CD14-positive monocyte (primary cell): ENCODE measurements around the gene CETP. TPM values are rescaled to one million over a fixed set of nuclear protein-coding genes. Genes with fewer than 3 reads are reported as not detected.

Experiments
- DNase-seq, 3 donors: peaks; one replicate each; pipeline ENCODE4 v3.0.0-alpha.2; 2011 to 2022
- H2AFZ ChIP-seq: 2 replicates; pipeline ENCODE4 v1.6.0; 2012; ENCODE audit warnings: mild to moderate bottlenecking, low read depth, low read length, inconsistent platforms; ENCODE audit not compliant: insufficient read depth, poor library complexity, severe bottlenecking
- H3K27ac ChIP-seq, 2 donors: 1 replicate in 1 of 2; 2 replicates in 1 of 2; pipeline ENCODE4 v1.5.1; 2012 to 2013; ENCODE audit warnings: low read length in 2 of 2, control low read depth in 1 of 2, inconsistent platforms in 1 of 2, low read depth in 1 of 2, mild to moderate bottlenecking in 1 of 2
- H3K27me3 ChIP-seq, 2 donors: one replicate each; pipeline versions ENCODE4 v1.6.0 to v1.6.1; 2011 to 2013; ENCODE audit warnings: low read length in 2 of 2; ENCODE audit not compliant: control insufficient read depth in 2 of 2, insufficient read depth in 2 of 2
- H3K36me3 ChIP-seq, 2 donors: replicated peaks in 1 of 2; 1 replicate in 1 of 2; 2 replicates in 1 of 2; pipeline versions ENCODE4 v1.5.1 to v1.6.1; 2012 to 2013; ENCODE audit warnings: low read length in 2 of 2, control low read depth in 1 of 2, inconsistent platforms in 1 of 2, mild to moderate bottlenecking in 1 of 2; ENCODE audit not compliant: insufficient read depth in 2 of 2, control insufficient read depth in 1 of 2
- H3K4me1 ChIP-seq, 2 donors: 1 replicate in 1 of 2; 2 replicates in 1 of 2; pipeline versions ENCODE4 v1.5.1 to v1.6.1; 2012 to 2013; ENCODE audit warnings: low read length in 2 of 2, control low read depth in 1 of 2, inconsistent platforms in 1 of 2, mild to moderate bottlenecking in 1 of 2, moderate library complexity in 1 of 2; ENCODE audit not compliant: insufficient read depth in 2 of 2, control insufficient read depth in 1 of 2
- H3K4me2 ChIP-seq: replicated peaks from 2 replicates; pipeline ENCODE3; 2012; ENCODE audit warnings: low read length, moderate library complexity, mild to moderate bottlenecking; ENCODE audit not compliant: poor library complexity, severe bottlenecking; ENCODE audit errors: extremely low read depth
- H3K4me3 ChIP-seq, 3 experiments: fragments of 200-600 bp in 1 of 3; sonication (generic) in 1 of 3; replicated peaks in 1 of 3; 1 replicate in 2 of 3; 2 replicates in 1 of 3; pipeline ENCODE4 v1.5.1; 2011 to 2013; ENCODE audit warnings: low read length in 3 of 3, mild to moderate bottlenecking in 3 of 3, control low read depth in 2 of 3, low read depth in 2 of 3, inconsistent platforms in 1 of 3, moderate library complexity in 1 of 3
- H3K79me2 ChIP-seq: 2 replicates; pipeline ENCODE4 v1.6.0; 2012; ENCODE audit warnings: mild to moderate bottlenecking, control low read depth, inconsistent platforms, low read length, moderate library complexity; ENCODE audit not compliant: insufficient read depth
- H3K9ac ChIP-seq: 2 replicates; pipeline ENCODE4 v1.6.0; 2017; ENCODE audit warnings: low read length, mild to moderate bottlenecking; ENCODE audit not compliant: insufficient read depth, poor library complexity, severe bottlenecking
- H3K9me3 ChIP-seq, 2 donors: replicated peaks in 1 of 2; 1 replicate in 1 of 2; 2 replicates in 1 of 2; pipeline versions ENCODE4 v1.5.1 to v1.6.1; 2012 to 2013; ENCODE audit warnings: low read length in 2 of 2, control low read depth in 1 of 2; ENCODE audit not compliant: control insufficient read depth in 1 of 2, insufficient read depth in 1 of 2
- H4K20me1 ChIP-seq: 2 replicates; pipeline ENCODE4 v1.6.0; 2012; ENCODE audit warnings: mild to moderate bottlenecking, low read length, control low read depth, moderate library complexity; ENCODE audit not compliant: insufficient read depth
- H3K27ac Mint-ChIP-seq, 7 donors: one replicate each; pipeline ENCODE4 v1.8.0; 2020; ENCODE audit warnings: mild to moderate bottlenecking in 7 of 7, mixed read lengths in 7 of 7, moderate library complexity in 6 of 7, inconsistent platforms in 2 of 7
- H3K27me3 Mint-ChIP-seq, 3 donors: one replicate each; pipeline ENCODE4 v1.8.0; 2021 to 2022; ENCODE audit warnings: low read depth in 3 of 3, mild to moderate bottlenecking in 3 of 3, mixed read lengths in 3 of 3, moderate library complexity in 3 of 3, inconsistent platforms in 1 of 3
- H3K36me3 Mint-ChIP-seq, 2 donors: one replicate each; pipeline ENCODE4 v1.8.0; 2020; ENCODE audit warnings: mixed read lengths in 2 of 2, inconsistent platforms in 1 of 2, mild to moderate bottlenecking in 1 of 2
- H3K4me1 Mint-ChIP-seq: one replicate; pipeline ENCODE4 v1.8.0; 2020; ENCODE audit warnings: mild to moderate bottlenecking, mixed read lengths
- H3K4me3 Mint-ChIP-seq, 2 donors: one replicate each; pipeline ENCODE4 v1.8.0; 2020; ENCODE audit warnings: mild to moderate bottlenecking in 2 of 2, mixed read lengths in 2 of 2, moderate library complexity in 1 of 2
- H3K9me3 Mint-ChIP-seq, 7 donors: one replicate each; pipeline ENCODE4 v1.8.0; 2020 to 2022; ENCODE audit warnings: mixed read lengths in 7 of 7, mild to moderate bottlenecking in 6 of 7, moderate library complexity in 6 of 7, inconsistent platforms in 2 of 7
- CTCF ChIP-seq: fragments of 200-600 bp; IDR thresholded peaks from one replicate; pipeline ENCODE4 v1.8.0; 2022; ENCODE audit warnings: antibody characterized with exemption, mild to moderate bottlenecking
- WGBS: methylation state at CpG from one replicate; pipeline ENCODE4 v1.1.5; 2013; ENCODE audit warnings: missing lambda C conversion rate; ENCODE audit not compliant: insufficient coverage; 5-methylcytosine and 5-hydroxymethylcytosine counted together
- intact Hi-C, 2 donors: fragments of 100-400 bp; cut with micrococcal nuclease; formaldehyde crosslinking; loops; one replicate each; pipeline versions ENCODE4 v1.15.0 to v1.15.1; 2023
- polyA plus RNA-seq, 3 donors: library from polyadenylated mRNA; depleted of rRNA in 1 of 3; unstranded in 2 of 3; stranded (reverse) in 1 of 3; fragments of 300-500 nt in 2 of 3; fragments of >200 nt in 1 of 3; fragmentation: Illumina TruSeq in 2 of 3; gene quantifications; 1 replicate in 2 of 3; 2 replicates in 1 of 3; pipeline ENCODE4 v1.2.3, GENCODE V29; 2012 to 2021

Gene CETP
- polyA plus RNA-seq, 3 donors = 0.61 to 2.1 (median 1.3) TPM

- Histone ChIP-seq H3K9ac (no peak overlapping the region), H3K27me3 (no peaks in the 10 kb centered on the region), H3K36me3 (peaks cover 58 to 89% of the 10 kb centered on the region in 2 donors), H3K4me2 (no peak overlapping the region), H3K4me1 (peaks cover 32 to 42% of the 10 kb centered on the region in 2 donors), H3K9me3 (no peaks in the 10 kb centered on the region), H4K20me1 (no peaks in the 10 kb centered on the region), H3K4me3 (no peak overlapping the region), H3K79me2 (peaks cover 18% of the 10 kb centered on the region), H3K27ac (peak overlapping the region in 1 of 2 donors; percentile 15), H2AFZ (no peak overlapping the region)
- Mint-ChIP-seq H3K27ac (peak overlapping the region in 2 of 7 donors; percentile 72 to 75), H3K9me3 (peaks cover 0 to 5% (median 0%) of the 10 kb centered on the region in 7 donors), H3K36me3 (peaks cover 88 to 91% of the 10 kb centered on the region in 2 donors), H3K27me3 (no peaks in the 10 kb centered on the region), H3K4me3 (no peak overlapping the region), H3K4me1 (peaks cover 60% of the 10 kb centered on the region)
- TF ChIP-seq CTCF = no peak
- WGBS = 80% methylated on average over 1 of the region's 4 CpGs
- DNase-seq = no peak
- intact Hi-C loops = no loop called here
Measured at GRCh38 chr16:57031156-57031555, 69.4 kb downstream of the CETP start.

GRCh38 chr16:57032346-57032745 is 70.6 kb downstream of the CETP start:
- Histone ChIP-seq H3K36me3 (peaks cover 60 to 93% of the 10 kb centered on the region in 2 donors), H3K9me3 (no peaks in the 10 kb centered on the region), H3K4me1 (peaks cover 33 to 42% of the 10 kb centered on the region in 2 donors), H3K27ac (no peak overlapping the region), H3K27me3 (no peaks in the 10 kb centered on the region), H3K4me2 (no peak overlapping the region), H3K9ac (no peak overlapping the region), H4K20me1 (no peaks in the 10 kb centered on the region), H2AFZ (no peak overlapping the region), H3K4me3 (no peak overlapping the region), H3K79me2 (peaks cover 19% of the 10 kb centered on the region)
- Mint-ChIP-seq H3K4me1 (peaks cover 62% of the 10 kb centered on the region), H3K36me3 (peaks cover 84 to 92% of the 10 kb centered on the region in 2 donors), H3K4me3 (no peak overlapping the region), H3K27me3 (no peaks in the 10 kb centered on the region), H3K27ac (no peak overlapping the region), H3K9me3 (peaks cover 0 to 5% (median 0%) of the 10 kb centered on the region in 7 donors)
- TF ChIP-seq CTCF = no peak
- intact Hi-C loops = no loop called here
- no peak for DNase-seq
